Stimulated activated CD8-positive, alpha-beta memory T cell treated with anti-CD3 and anti-CD28 coated beads, Interleukin-2, amount 100 ng/mL, for 1 hour (primary cell): Measurements from ENCODE around the gene EPS8L3.
"Not testable (repeated sequence)": the region's sequence is repeated elsewhere in the genome, so short reads cannot be mapped to it uniquely, and the experiment has no call there.

ENCODE experiments used
- DNase-seq, 2 donors: peaks; one replicate each; pipeline ENCODE4 v3.0.0-alpha.2; 2020; ENCODE audit warnings: low read depth in 2 of 2

The EPS8L3 gene

DNA sequence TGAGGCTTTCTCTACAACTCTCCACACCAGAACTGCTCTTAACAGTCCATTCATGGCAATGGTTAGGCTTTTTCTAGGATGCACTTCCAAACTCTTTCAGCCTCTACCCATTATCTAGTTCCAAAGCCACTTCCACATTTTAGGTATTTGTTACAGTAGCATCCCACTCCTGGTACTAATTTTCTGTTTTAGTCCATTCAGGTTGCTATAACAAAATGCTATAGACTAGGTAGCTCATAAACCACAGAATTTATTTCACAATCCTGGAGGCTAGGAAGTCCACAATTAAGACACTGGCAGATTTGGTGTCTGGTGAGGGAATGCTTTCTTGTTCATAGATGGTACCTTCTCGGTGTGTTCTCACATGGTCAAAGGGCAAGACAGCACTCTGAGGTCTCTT is 17.3 kb upstream of the EPS8L3 start:
- DNase-seq = no peak

DNA sequence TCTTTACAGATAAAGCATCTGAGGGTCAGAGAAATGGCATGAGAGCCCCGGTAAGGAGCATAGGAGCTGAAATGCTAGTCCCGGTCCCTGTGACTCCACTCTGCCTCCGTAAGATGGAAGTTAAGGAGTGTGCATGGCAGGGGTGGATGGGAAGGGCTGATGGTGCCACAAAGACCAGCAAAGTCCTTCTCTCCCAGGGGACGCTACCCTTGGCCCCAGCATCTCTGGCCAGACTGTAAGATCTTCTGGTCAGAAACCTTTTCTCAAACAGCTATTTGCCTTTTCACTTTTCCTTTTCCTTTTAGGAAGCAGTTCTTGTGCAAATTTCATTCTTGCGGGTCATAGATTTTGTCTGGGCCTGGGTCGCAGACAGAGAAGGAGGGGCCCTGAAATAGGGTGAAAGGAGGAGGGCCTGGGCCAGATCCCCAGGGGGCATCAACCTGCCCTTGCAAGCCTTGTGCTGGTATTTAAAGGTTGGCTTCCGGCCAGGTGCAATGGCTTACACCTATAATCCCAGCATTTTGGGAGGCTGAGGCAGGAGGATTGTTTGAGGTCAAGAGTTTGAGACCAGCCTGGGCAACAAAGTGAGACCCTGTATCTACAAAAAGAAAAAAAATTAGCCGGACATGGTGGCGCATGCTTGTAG is 14.4 kb upstream of the EPS8L3 start:
- no peak for DNase-seq

DNA sequence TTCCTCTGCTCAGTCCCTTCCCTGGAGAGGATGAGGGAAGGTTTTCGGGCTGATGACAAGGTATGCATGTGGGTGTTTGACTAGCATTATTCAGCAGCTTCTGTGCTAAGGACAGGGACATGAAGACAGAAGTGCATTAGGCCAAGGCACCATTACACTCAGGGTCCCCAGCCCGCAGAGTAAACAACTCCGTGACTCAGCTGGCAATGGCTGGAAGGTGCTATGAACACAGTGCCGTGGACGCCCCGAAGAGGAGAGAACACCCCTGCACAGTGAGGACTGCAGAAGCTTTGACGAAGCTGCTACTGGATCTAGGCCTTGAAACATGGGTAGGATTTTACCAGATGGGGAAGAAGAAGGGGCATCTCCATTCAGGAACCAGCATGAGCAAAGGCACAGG is 13.7 kb upstream of the EPS8L3 start:
- DNase-seq = no peak

DNA sequence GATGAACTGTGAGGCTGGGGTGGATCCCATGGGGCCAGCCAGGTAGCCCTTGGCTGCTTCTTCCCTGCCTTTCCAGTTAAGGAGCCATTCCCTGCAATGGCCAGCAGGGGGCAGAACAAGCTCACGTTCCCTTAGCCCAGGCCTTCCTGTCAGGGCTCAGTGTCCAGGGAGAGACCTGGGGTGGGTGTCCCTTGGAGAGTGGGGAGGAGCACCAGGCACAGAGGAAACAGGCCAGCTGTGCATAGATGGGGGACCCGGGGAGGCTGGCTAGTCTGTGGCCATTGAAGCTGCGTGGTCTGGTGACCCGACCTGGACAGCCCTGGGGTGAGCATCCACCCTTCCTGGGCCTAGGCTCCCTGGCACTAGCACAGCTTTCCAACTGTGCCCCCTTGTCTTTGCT is 13.2 kb upstream of the EPS8L3 start:
- DNase-seq = peak; percentile 53

DNA sequence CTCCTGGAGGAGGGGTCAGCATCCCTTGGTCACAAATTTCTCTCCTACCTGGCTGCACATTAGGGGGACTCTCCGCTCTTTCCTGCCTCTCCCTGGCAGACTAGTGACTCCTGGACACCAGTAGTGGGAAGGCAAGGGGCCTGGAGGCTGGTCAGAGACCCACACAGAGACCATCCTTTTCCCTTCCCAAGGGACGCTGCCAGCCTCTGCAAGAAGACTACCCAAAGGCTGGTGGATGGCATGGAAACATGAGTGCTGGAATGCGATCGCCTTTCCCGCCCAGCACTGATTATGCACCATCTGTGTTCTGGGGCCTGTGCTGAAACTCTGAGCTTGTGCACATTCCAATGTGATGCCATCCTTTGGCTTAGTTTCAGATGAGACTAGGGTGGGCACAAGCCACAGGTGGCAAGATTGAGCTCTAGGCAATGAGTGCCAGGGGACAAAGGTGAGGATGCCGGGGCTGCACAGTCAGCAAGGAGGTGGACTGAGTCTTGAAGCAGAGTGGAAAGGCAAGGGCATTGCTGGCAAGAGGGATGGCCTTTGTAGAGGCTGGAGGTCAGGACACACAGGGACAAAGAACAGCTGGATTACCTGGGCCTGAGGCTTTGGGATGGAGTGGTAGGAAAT is 12.6 kb upstream of the EPS8L3 start:
- no peak for DNase-seq

DNA sequence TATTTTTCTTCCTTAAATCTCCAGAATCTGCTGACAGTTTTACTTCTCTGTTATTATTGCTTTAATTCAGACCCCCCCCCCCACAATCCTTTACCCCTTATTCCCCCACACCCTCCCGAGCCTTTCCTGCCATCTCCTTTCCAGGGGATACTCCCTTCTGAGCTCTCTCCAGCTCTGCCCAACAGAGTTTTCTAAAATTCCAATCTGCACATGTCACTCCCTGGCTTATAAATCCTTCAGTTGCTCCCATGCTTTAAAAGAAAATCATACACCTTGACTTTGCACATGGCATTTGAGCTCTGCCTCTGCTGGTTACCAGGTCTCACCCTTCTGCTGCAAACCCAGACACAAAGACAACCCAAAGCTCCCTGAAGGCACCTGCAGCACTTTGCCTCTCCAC is 11.7 kb upstream of the EPS8L3 start:
- DNase-seq = no peak

DNA sequence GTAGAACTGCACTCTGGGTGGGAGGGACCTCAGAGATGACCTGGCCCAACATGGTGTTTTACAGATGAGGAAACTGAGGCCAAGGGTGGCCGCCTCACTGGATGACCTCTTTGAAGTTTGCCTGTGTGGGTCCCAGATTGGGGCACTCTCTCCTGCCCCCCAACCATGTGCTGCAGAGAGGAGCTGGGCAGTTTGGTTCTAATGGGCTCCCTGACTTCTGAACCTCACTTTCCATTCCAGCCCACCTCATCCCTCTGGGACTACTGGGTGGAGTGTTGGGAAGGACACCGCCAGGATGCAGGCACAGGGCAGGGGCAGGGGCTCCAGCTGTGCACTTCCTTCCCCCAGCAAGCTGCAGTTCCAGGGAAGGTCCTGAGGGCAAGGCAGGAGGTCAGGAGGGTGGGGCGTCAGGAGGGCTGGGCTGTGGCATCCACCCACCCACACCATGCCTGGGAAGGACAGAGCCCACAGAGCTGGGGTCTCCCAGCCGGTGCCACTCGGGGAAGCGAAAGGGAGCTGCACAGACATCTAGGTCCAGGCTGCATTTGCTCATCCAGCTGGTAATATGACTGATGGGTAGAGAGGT is 10.3 kb upstream of the EPS8L3 start:
- DNase-seq = no peak

DNA sequence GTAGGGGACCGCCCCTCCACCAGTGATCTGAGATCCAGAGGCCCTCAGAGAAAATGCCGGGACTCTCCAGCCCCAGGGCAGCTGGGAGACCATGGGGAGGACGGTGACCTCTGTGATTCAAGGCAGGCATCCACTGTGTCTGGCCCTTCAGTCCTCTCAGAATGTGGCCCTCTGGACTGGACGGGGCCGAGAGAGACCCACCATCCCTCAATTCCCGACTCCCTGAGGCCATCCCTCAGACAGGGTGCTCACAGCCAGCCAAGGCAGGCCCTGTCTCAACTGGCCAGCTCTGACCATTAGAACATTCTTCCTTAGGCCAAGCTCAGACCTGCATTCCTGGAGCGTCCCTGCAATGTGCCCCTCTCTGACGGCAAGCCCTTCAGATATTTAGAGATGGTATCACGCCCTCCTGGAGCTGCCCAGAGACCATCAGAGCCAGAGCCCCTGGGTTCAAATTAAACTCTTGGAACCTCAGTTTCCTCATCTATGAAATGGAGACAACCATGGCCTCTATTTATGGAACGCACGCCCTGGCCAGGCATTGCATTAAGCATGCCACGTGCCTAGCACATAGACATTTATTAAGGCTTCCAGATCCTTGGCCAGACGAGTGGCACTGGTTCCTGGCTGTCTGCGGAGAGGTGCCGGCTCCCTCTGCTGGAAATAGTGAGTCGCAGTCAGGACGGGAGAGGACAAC is 9.6 kb upstream of the EPS8L3 start:
- peak in 1 of 2 donors; percentile 37 for DNase-seq

DNA sequence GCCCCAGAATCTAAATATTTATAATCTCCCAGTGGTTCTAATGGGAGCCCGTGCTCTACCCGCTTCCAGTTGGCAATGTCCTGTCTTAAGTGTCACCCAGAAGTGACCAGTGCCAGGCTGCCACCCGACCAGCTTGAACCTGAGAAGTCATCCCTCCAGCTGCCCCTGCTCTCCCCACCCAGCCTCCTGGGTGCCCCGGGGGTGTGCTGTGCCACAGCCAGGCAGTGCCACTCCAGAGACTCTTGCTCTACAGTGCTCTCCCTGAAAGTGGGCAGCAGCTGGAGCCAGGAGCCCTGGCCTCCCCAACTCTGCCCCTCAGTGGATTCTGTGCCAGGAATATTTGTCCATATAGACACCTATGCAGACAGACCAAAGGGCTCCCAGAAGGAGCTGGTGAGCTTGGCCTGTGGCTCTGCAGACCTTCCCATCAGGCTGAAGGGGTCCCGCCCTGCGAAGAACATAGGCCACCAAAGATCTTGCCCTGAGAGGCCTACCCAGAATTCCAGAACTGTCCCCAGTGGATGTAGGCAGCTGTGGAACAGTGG is 9.0 kb upstream of the EPS8L3 start:
- DNase-seq = no peak

DNA sequence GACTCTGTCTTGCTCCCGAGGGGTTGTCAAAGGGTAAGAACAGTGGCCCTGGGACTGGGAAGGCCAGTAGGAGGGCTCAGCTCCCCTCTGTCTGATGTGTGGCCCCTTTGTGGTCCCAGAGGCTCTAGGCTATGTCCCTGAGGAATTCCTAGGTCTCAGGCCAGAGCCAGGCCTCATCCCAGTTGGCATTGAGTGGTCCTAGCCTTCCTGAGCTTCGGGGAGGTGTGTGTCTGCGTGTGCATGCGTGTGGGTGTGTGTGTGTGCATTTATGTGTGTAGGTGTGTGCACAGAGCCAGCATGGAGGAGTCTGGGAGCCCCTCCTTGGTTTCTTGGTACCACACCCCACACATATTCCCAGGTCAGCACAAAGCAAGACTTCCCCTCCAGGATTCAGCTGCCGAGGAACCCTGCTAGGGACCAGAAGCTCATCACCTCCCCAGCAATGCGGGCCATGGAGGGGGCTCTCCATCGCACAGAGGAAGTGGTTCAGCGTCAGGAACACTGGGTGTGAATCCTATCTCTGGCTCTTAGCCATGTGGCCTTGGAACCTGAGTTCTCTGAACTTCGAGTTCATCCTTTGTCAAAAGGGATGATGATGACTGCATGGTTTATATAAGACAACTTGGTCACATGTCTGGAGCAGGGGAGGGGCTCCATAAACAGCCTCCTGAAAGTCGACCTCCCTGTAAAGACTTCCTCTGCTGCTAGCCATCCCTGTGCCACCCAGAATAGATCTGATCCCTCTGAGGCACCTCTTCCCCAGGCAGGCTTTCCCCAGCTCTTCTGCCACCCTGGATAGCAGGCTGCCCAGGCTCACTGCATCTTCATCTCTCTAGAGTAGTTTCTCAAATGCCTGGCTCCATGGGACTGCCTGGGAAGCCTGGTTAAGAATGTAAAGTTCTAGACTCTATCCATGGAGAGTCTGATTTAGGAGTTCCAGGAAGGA is 8.3 kb upstream of the EPS8L3 start:
- DNase-seq = no peak

DNA sequence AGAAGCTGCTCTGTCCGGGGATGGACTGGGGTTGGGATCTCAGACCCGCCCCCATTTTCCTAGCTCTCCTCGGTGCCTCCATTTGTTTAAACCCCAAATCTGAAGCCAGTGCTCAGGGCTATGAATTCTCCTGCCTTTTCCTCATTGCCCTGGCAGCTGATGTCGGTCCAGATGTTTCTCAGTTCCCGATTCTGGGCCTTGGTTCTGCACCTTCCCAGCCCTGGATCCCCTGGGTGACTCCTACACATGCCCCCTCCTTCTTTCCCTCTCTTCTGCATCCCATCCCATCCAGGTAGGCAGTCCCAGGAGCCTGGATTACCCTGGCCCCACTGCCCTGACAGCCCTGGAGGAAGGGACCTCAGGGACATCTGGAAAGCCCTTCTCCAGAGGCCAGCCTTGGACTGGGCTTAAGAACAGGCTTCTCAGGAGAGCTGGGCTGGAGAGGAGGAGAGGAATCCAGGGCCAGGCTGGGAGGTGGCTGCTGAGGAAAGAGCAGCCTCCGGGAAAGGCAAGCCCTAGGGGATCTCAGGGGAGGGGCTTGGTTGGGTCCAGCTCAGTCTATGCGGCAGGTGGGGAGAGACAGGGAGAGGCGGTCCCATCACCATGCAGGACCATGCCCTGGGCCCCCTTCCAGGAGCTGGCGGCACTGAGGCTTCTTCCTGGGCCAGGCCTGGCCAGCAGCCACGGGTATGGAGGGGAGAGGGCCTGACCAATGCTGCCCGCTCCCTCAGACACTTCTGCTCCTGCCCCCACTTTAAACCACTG is 6.8 kb upstream of the EPS8L3 start:
- no peak for DNase-seq

DNA sequence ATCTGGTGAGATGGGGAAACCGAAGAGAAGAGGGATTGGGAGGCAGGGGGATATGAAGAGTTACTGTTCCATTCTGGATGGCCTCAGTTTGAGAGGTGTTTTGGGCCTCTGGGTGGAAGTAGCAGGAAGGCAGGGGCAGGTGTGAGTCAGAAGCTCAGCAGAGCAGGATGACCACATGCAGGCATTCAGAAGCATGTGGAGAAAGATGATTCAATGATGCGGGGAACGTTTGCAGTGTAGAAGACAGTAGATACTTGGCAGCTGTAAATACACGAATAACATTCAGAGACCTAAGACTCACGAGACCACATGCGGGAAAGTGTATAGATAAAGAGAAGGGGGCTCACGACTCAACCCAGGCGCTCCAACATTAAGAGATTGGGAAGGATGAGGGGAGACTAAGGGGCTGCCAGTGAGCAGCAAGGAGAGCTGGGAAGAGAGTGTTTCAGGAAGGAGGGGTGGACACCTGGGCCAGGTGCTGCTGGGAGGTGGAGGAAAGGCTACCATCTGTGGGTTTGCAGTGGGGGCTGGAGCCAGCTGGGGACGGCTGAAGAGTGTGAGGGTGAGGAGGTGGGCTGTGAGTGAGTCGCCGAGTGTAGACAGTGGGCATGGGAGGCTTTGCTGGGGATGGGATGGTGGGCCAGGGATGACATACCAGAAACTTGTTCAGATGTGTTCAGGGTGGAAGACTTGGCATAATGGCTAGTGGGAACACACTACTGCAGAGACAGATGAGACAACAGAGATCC is 5.8 kb upstream of the EPS8L3 start:
- no peak for DNase-seq

DNA sequence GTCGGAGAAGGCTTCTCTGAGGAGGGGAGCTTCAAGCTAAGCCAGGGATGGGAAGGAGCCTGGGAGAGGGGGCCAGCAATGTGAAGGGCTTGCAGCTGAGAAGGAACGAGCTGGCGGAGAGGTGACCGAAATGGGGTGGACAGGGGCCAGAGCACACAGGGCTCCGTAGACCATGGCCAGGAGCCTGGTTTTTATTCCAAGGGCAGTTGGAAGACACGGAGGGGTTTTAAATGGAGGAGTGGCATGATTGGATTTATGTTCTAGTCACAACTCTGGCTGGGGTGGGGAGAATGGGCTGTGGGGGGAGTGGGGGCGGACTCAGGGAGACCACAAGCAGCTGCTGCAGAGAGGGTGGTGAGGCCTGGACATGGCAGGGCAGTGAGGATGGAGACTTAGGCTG is 5.1 kb upstream of the EPS8L3 start:
- DNase-seq = no peak

DNA sequence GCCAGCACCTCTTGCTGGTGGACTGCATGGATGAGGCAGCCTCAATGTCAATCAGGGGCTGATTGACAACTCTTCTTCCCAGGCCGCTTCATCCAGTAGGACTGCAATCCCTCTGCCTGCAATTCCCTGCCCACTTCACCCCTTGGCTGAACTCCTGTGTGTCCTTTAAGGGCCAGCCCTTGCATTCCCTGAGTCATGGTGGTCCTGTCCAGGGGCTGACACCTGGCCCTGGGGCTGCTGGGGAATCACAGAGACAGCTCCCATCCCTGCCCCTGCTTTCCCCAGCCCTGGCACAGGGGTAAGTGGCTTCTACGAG is 4.6 kb upstream of the EPS8L3 start:
- DNase-seq = no peak

DNA sequence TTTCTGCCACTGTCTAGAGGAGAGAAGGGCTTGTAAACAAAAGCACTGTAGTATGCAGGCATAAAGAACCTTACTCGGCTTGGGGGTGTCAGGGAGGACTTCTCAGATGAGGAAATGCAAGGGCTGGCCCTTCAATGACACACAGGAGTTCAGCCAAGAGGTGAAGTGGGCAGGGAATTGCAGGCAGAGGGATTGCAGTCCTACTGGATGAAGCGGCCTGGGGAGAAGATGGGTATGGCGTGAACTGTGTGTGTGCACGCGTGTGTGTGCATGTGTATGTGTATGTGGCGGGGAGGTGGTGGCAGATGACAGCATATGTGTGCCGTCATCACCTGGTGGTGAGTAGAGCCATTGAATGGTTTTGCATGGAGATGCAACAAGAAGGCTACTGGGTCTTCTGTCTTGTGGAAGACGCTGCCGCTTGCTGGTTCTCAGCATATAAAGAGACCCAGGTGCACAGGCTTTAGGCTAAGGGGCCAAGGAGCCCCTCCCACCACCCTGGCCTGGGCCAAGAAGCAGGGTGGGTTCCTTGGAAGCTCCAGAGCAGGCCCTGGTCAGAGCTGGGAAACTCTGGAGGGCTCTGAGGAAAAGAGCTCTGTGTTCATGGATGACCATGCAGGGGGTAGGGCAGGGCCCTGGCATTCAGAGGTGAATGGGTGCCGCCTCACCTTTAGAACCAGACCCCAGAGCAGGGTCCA is 4.1 kb upstream of the EPS8L3 start:
- no peak for DNase-seq

DNA sequence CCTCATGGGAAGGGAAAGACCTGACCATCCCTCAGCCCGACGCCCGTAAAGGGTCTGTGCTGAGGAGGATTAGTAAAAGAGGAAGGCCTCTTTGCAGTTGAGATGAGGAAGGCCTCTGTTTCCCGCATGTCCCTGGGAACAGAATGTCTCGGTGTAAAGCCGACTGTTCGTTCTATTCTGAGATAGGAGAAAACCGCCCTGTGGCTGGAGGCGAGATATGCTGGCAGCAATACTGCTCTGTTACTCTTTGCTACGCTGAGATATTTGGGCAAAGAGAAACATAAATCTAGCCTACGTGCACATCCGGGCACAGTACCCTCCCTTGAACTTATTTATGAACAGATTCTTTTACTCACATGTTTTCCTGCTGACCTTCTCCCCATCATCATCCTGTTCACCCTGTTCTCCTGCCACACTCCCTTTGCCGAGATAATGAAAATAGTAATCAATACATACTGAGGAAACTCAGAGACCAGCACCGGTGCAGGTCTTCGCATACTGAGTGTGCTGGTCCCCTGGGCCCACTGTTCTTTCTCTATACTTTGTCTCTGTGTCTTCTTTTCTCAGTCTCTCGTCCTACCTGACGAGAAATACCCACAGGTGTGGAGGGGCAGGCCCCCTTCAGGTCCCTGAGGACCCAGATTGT is 3.4 kb upstream of the EPS8L3 start:
- not testable (repeated sequence) for DNase-seq

DNA sequence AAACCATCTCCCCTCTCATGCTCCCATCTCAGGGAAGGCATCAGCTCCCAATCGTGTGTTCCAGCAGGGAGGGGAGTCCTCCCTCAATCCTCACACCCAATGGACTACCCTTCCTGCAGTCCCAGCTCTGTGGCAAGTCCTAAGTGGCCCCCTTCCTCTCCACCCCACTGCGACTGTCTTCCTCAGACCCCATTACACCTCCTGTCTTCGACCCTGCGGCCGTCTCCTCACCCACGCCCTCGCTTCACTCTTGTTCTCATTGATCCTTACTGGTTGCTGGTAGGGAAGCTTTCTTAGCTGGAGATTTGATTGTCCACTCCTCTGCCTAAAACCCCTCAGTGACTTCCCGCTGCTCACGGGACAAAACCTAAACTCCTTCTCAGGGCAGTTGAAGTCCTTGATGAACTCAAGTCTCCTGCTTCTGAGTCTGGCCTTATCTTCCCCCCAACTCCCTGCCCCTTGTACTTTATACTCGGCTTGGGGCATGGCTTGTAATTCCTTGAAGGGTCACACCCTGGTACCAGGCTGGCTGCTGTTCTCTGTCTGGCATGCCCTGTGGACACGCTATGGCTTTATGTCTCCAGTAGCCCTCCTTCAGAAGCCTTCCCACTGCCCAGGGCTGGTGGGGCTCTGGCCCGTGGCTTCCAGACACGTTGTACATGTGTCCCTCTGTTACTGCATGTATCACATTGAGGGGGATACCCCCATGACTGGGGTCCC is 2.3 kb upstream of the EPS8L3 start:
- DNase-seq = no peak

DNA sequence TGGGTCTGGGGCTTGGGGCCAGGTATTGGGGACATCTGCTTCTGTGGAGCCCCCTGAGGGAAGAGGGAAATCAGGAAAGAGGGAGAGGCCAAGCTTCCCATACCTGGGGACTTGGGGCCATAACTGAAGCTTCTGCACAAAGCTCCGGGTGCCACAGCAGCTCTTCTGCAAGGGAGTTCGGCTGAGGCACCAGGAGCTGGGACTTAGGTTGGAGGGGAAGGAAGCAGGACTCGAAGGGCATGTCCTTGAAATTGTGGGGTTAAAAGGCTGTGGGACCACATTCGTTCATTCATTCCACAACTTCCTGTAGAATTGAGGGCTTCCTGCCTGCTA is 1.7 kb upstream of the EPS8L3 start:
- DNase-seq = no peak
